ENCODE measurements around the gene GLP1R. TPM values are rescaled to one million over a fixed set of nuclear protein-coding genes. Genes with fewer than 3 reads are reported as not detected.

GLP1R gene
- total and polyA plus RNA-seq, 8 donors, result 3.4 to 9.7 (median 5.7) TPM

- no peak for FAIRE-seq
Measured at GRCh38 chr6:39104528-39104927, 55.9 kb downstream of the GLP1R start.

GRCh38 chr6:39107034-39107433 is 58.5 kb downstream of the GLP1R start:
- H3K9me3 ChIP-seq, result no peaks in the 10 kb centered on the region
- H3K36me3 ChIP-seq, result peaks cover 0 to 3% (median 3%) of the 10 kb centered on the region in 3 donors
- ATAC-seq (no peak), DNase-seq (no peak), FAIRE-seq (no peak)
- H3K4me1 ChIP-seq, result peaks cover 0 to 3% (median 0%) of the 10 kb centered on the region in 3 donors
- 81 to 92% methylated on average over 4 of the region's 4 CpGs for WGBS, 2 donors
- H3K4me3 ChIP-seq, result no peak overlapping the region
- H3K27ac ChIP-seq, result no peak overlapping the region
- intact Hi-C loops (cut with DNase I), result loop anchor here in 1 of 3 donors (10.0 kb wide), 1 partner anchor 112 kb away; no protein-coding TSS in a partner anchor
- H3K27me3 ChIP-seq, result no peaks in the 10 kb centered on the region
- no peak for TF ChIP-seq CTCF (IDR thresholded peaks at IDR 0.05)

More at GRCh38 chr6:39104528-39104927, 55.9 kb downstream of the GLP1R start:
- intact Hi-C loops (cut with DNase I), result loop anchor here in 1 of 3 donors (10.0 kb wide), 1 partner anchor 110 kb away; no protein-coding TSS in a partner anchor
- H3K27ac ChIP-seq, result no peak overlapping the region
- H3K36me3 ChIP-seq, result no peaks in the 10 kb centered on the region
- DNase-seq (no peak), ATAC-seq (no peak)
- H3K4me3 ChIP-seq, result no peak overlapping the region
- TF ChIP-seq CTCF (IDR thresholded peaks at IDR 0.05), result no peak
- H3K9me3 ChIP-seq, result no peaks in the 10 kb centered on the region
- no peaks in the 10 kb centered on the region for H3K27me3 ChIP-seq
- WGBS, 2 donors, result 64 to 65% methylated on average over 4 of the region's 4 CpGs
- peaks cover 0 to 16% (median 6%) of the 10 kb centered on the region in 3 donors for H3K4me1 ChIP-seq

- Histone ChIP-seq H3K4me1 (no peaks in the 10 kb centered on the region), H3K9me3 (no peaks in the 10 kb centered on the region), H3K4me3 (no peak overlapping the region), H3K36me3 (peaks cover 0 to 3% (median 3%) of the 10 kb centered on the region in 3 donors), H3K27me3 (no peaks in the 10 kb centered on the region), H3K27ac (no peak overlapping the region)
- intact Hi-C loops (cut with DNase I), result loop anchor here in 1 of 3 donors (10.0 kb wide), 1 partner anchor 113 kb away; no protein-coding TSS in a partner anchor
- DNase-seq (no peak), ATAC-seq (no peak), FAIRE-seq (no peak)
- WGBS, 2 donors, result 37 to 40% methylated on average over 2 of the region's 2 CpGs
- TF ChIP-seq CTCF (IDR thresholded peaks at IDR 0.05), result no peak
Measured at GRCh38 chr6:39107641-39108040, 59.1 kb downstream of the GLP1R start.

GRCh38 chr6:39108041-39108839 is 59.7 kb downstream of the GLP1R start:
- DNase-seq (no peak), ATAC-seq (peak in 3 of 4 donors; percentile 36 to 63 (median 53)), FAIRE-seq (no peak)
- Histone ChIP-seq H3K9me3 (no peaks in the 10 kb centered on the region), H3K4me3 (no peak overlapping the region), H3K4me1 (peaks cover 0 to 3% (median 2%) of the 10 kb centered on the region in 3 donors), H3K27me3 (no peaks in the 10 kb centered on the region), H3K36me3 (peaks cover 0 to 3% (median 3%) of the 10 kb centered on the region in 3 donors), H3K27ac (no peak overlapping the region)
- WGBS, 2 donors, result 55 to 62% methylated on average over 7 of the region's 7 CpGs
- intact Hi-C loops (cut with DNase I), result loop anchor here in 1 of 3 donors (10.0 kb wide), 1 partner anchor 113 kb away; no protein-coding TSS in a partner anchor
- TF ChIP-seq CTCF (IDR thresholded peaks at IDR 0.05), result no peak
